Smooth muscle cell (in vitro differentiated cells): Measurements from ENCODE around the gene MS4A2. TPM values are rescaled to one million over a fixed set of nuclear protein-coding genes. Genes with fewer than 3 reads are reported as not detected.

Source experiments
- DNase-seq: peaks from one replicate; lab custom pipeline; 2025; ENCODE audit not compliant: unreplicated experiment; lab: John Stamatoyannopoulos, UW
- H2AFZ ChIP-seq: fragments of 200-600 bp; sonication (generic); 2 replicates; pipeline ENCODE4 v1.6.0; 2016; ENCODE audit warnings: antibody characterized with exemption, low read depth, mild to moderate bottlenecking
- H3F3A ChIP-seq: fragments of 200-600 bp; sonication (generic); 2 replicates; pipeline ENCODE4 v1.6.0; 2017; ENCODE audit warnings: antibody characterized with exemption, low read depth
- H3K27ac ChIP-seq: fragments of 200-600 bp; sonication (generic); 2 replicates; pipeline ENCODE4 v1.5.1; 2016; ENCODE audit warnings: low read depth, mild to moderate bottlenecking
- H3K27me3 ChIP-seq: fragments of 200-600 bp; sonication (generic); 2 replicates; pipeline ENCODE4 v1.6.1; 2016; ENCODE audit warnings: low read depth, mild to moderate bottlenecking
- H3K36me3 ChIP-seq: fragments of 200-600 bp; sonication (generic); 2 replicates; pipeline ENCODE4 v1.5.1; 2016; ENCODE audit warnings: low read depth
- H3K4me1 ChIP-seq: fragments of 200-600 bp; sonication (generic); 2 replicates; pipeline ENCODE4 v1.5.1; 2016; ENCODE audit warnings: low read depth
- H3K4me2 ChIP-seq: fragments of 200-600 bp; sonication (generic); 2 replicates; pipeline ENCODE4 v1.6.0; 2016; ENCODE audit warnings: mild to moderate bottlenecking
- H3K4me3 ChIP-seq: fragments of 200-600 bp; sonication (generic); 2 replicates; pipeline ENCODE4 v1.5.1; 2016; ENCODE audit warnings: mild to moderate bottlenecking
- H3K79me2 ChIP-seq: fragments of 200-600 bp; sonication (generic); 2 replicates; pipeline ENCODE4 v1.6.0; 2016; ENCODE audit warnings: low read depth, mild to moderate bottlenecking
- H3K9ac ChIP-seq: fragments of 200-600 bp; sonication (generic); 2 replicates; pipeline ENCODE4 v1.6.0; 2016; ENCODE audit warnings: low read depth
- H3K9me3 ChIP-seq: fragments of 200-600 bp; sonication (generic); replicated peaks from 2 replicates; pipeline ENCODE4 v1.5.1; 2016; ENCODE audit warnings: low read depth
- H4K20me1 ChIP-seq: fragments of 200-600 bp; sonication (generic); 2 replicates; pipeline ENCODE4 v1.6.0; 2016; ENCODE audit warnings: low read depth
- CTCF ChIP-seq: fragments of 200-600 bp; sonication (generic); IDR thresholded peaks from 2 replicates; pipeline ENCODE4 v1.5.1; 2017; ENCODE audit warnings: borderline replicate concordance, mild to moderate bottlenecking, antibody characterized with exemption; ENCODE audit not compliant: insufficient read depth, poor library complexity, severe bottlenecking
- WGBS: methylation state at CpG from one replicate; pipeline ENCODE4 v1.1.7; 2016; ENCODE audit warnings: low lambda C conversion rate; 5-methylcytosine and 5-hydroxymethylcytosine counted together
- polyA plus RNA-seq: library from polyadenylated mRNA; unstranded; fragments of >200 nt; fragmentation: Nextera tagmentation; extraction: Ambion mirVana; gene quantifications from 2 replicates; pipeline ENCODE4 v1.2.1, GENCODE V29; 2016
- total RNA-seq: library from RNA; depleted of rRNA; stranded (reverse); fragments of >200 nt; gene quantifications from 2 replicates; pipeline ENCODE4 v1.2.3, GENCODE V29; 2014

Gene MS4A2
- total and polyA plus RNA-seq, 2 experiments from 2014 or later, result not detected

DNA sequence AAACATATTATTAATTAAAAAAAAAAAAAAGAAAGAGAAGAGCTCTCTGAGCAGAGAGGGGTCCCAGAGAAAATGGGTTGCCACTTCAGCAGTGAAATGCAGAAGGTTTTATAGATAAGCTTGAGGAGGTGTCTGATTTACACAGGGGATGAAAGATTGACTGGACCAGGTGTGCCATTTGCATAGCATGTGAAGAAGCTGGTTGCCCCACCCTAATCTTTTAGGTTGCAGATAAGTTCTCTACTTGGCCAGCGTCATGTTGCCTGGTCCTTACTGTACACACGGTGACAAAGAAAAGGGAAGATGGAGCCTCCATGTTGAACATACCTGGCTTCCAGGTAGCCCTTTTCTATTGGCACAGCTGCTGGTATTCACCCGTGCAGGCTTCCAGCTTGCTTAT lies 41.4 kb downstream of the MS4A2 start:
- H3K4me2 ChIP-seq, result no peak overlapping the region
- H3K36me3 ChIP-seq, result no peaks in the 10 kb centered on the region
- no peak overlapping the region for H3K9ac ChIP-seq
- H3K79me2 ChIP-seq, result no peaks in the 10 kb centered on the region
- H4K20me1 ChIP-seq, result no peaks in the 10 kb centered on the region
- H3K9me3 ChIP-seq, result no peaks in the 10 kb centered on the region
- no peak for TF ChIP-seq CTCF
- no peaks in the 10 kb centered on the region for H3K27me3 ChIP-seq
- H3F3A ChIP-seq, result no peaks in the 10 kb centered on the region
- H2AFZ ChIP-seq, result no peak overlapping the region
- WGBS, result 83% methylated on average over 3 of the region's 3 CpGs
- no peak overlapping the region for H3K4me3 ChIP-seq
- H3K4me1 ChIP-seq, result no peaks in the 10 kb centered on the region
- no peak overlapping the region for H3K27ac ChIP-seq
- DNase-seq, result no peak

- Histone ChIP-seq H3K79me2 (no peaks in the 10 kb centered on the region), H3K27ac (no peak overlapping the region), H3F3A (no peaks in the 10 kb centered on the region), H3K4me3 (no peak overlapping the region), H2AFZ (no peak overlapping the region), H3K9me3 (no peaks in the 10 kb centered on the region), H3K27me3 (no peaks in the 10 kb centered on the region), H4K20me1 (no peaks in the 10 kb centered on the region), H3K9ac (no peak overlapping the region), H3K4me2 (no peak overlapping the region), H3K4me1 (no peaks in the 10 kb centered on the region), H3K36me3 (no peaks in the 10 kb centered on the region)
- no peak for DNase-seq
- peak; percentile 20 for TF ChIP-seq CTCF
Observed at GRCh38 chr11:60130496-60130895, 42.0 kb downstream of the MS4A2 start.

GRCh38 chr11:60131912-60132311 lies 43.4 kb downstream of the MS4A2 start:
- Histone ChIP-seq H3K4me2 (no peak overlapping the region), H3K27ac (no peak overlapping the region), H3F3A (no peaks in the 10 kb centered on the region), H4K20me1 (no peaks in the 10 kb centered on the region), H3K27me3 (no peaks in the 10 kb centered on the region), H2AFZ (no peak overlapping the region), H3K36me3 (no peaks in the 10 kb centered on the region), H3K4me1 (no peaks in the 10 kb centered on the region), H3K9ac (no peak overlapping the region), H3K4me3 (no peak overlapping the region), H3K9me3 (no peaks in the 10 kb centered on the region), H3K79me2 (no peaks in the 10 kb centered on the region)
- no peak for DNase-seq
- 68% methylated on average over 3 of the region's 3 CpGs for WGBS
- no peak for TF ChIP-seq CTCF

- H2AFZ ChIP-seq, result no peak overlapping the region
- H3K79me2 ChIP-seq, result no peaks in the 10 kb centered on the region
- no peak overlapping the region for H3K4me3 ChIP-seq
- H4K20me1 ChIP-seq, result no peaks in the 10 kb centered on the region
- H3K9me3 ChIP-seq, result no peaks in the 10 kb centered on the region
- H3F3A ChIP-seq, result no peaks in the 10 kb centered on the region
- no peaks in the 10 kb centered on the region for H3K4me1 ChIP-seq
- no peaks in the 10 kb centered on the region for H3K27me3 ChIP-seq
- no peak overlapping the region for H3K4me2 ChIP-seq
- 16% methylated on average over 1 of the region's 1 CpG for WGBS
- H3K36me3 ChIP-seq, result no peaks in the 10 kb centered on the region
- H3K9ac ChIP-seq, result no peak overlapping the region
- H3K27ac ChIP-seq, result no peak overlapping the region
- no peak for TF ChIP-seq CTCF
- DNase-seq, result no peak
Observed at GRCh38 chr11:60133917-60134316, 45.5 kb downstream of the MS4A2 start.
